WTC11 (cell line): ENCODE measurements around the gene ACSS2.
A peak's percentile ranks its signal among the peaks of the same experiment; 100 is the strongest.

Experiments used
- ARID4B ChIP-seq: sonication (generic); formaldehyde crosslinking; IDR thresholded peaks from 2 replicates; pipeline ENCODE4 v1.8.0; 2023; ENCODE audit warnings: missing genetic modification reagents, mild to moderate bottlenecking, borderline replicate concordance
- CBFB ChIP-seq: sonication (generic); formaldehyde crosslinking; IDR thresholded peaks from 2 replicates; pipeline ENCODE4 v1.8.1; 2022; ENCODE audit warnings: mild to moderate bottlenecking, low read depth, missing genetic modification reagents
- CREB1 ChIP-seq: sonication (generic); formaldehyde crosslinking; IDR thresholded peaks from 2 replicates; pipeline ENCODE4 v1.8.0; 2023; ENCODE audit warnings: mild to moderate bottlenecking, missing genetic modification reagents
- CTCF ChIP-seq: fragments of 200-600 bp; IDR thresholded peaks from 2 replicates; pipeline ENCODE4 v1.8.0; 2022; ENCODE audit warnings: antibody characterized with exemption
- E2F4 ChIP-seq: sonication (generic); formaldehyde crosslinking; IDR thresholded peaks from 2 replicates; pipeline ENCODE4 v1.8.1; 2022; ENCODE audit warnings: low read depth, mild to moderate bottlenecking, moderate library complexity, missing genetic modification reagents, borderline replicate concordance
- ESRRA ChIP-seq: sonication (generic); formaldehyde crosslinking; IDR thresholded peaks from 2 replicates; pipeline ENCODE4 v1.8.1; 2022; ENCODE audit warnings: mild to moderate bottlenecking, missing genetic modification reagents, borderline replicate concordance
- FOXJ3 ChIP-seq: sonication (generic); formaldehyde crosslinking; IDR thresholded peaks from 2 replicates; pipeline ENCODE4 v1.9.0; 2021; ENCODE audit warnings: missing genetic modification reagents, mild to moderate bottlenecking, borderline replicate concordance
- FOXK1 ChIP-seq: sonication (generic); formaldehyde crosslinking; IDR thresholded peaks from 2 replicates; pipeline ENCODE4 v1.8.0; 2022; ENCODE audit warnings: mild to moderate bottlenecking, moderate library complexity, missing genetic modification reagents
- MAX ChIP-seq: sonication (generic); formaldehyde crosslinking; IDR thresholded peaks from 2 replicates; pipeline ENCODE4 v1.8.0; 2022; ENCODE audit warnings: mild to moderate bottlenecking, missing genetic modification reagents
- PRRX2 ChIP-seq: fragments of 250-450 bp; sonication (Bioruptor Pico); IDR thresholded peaks from 2 replicates; pipeline ENCODE4 v1.8.0; 2021; ENCODE audit warnings: mild to moderate bottlenecking
- USF1 ChIP-seq: sonication (generic); formaldehyde crosslinking; IDR thresholded peaks from 2 replicates; pipeline ENCODE4 v1.8.0; 2022; ENCODE audit warnings: mild to moderate bottlenecking, missing genetic modification reagents

GRCh38 chr20:34872622-34873224, 3.7 kb upstream of the ACSS2 start, which contains the start of gene GGT7:
- peak; percentile 56 for TF ChIP-seq CTCF
- TF ChIP-seq MAX (CRISPR knock-in tag) = peak; percentile 90
- no peak for TF ChIP-seq ESRRA (CRISPR knock-in tag)
- TF ChIP-seq USF1 = no peak
- no peak for TF ChIP-seq CBFB (CRISPR knock-in tag)
- TF ChIP-seq ARID4B (CRISPR knock-in tag) = 0 out of 2 replicates have a peak, but pooled peaks have one; percentile 56
- TF ChIP-seq PRRX2 (CRISPR knock-in tag) = no peak
- no peak for TF ChIP-seq E2F4 (CRISPR knock-in tag)
- TF ChIP-seq CREB1 (CRISPR knock-in tag) = no peak
- no peak for TF ChIP-seq FOXJ3
- TF ChIP-seq FOXK1 (CRISPR knock-in tag) = peak; percentile 62; the same call in 1 of the 2 replicates
